AG04450 (cell line): ENCODE data around the gene VGLL1. TPM values are rescaled to one million over a fixed set of nuclear protein-coding genes. Genes with fewer than 3 reads are reported as not detected.

Source experiments
- CTCF ChIA-PET: fragments of 300-600, 350-600 bp; formaldehyde crosslinking; extraction: SDS; loops from one replicate; lab custom pipeline; 2022; ENCODE audit warnings: antibody characterized with exemption, inconsistent platforms; lab: Charles Lee
- POLR2A ChIA-PET: fragments of 350-600 bp; formaldehyde crosslinking; extraction: SDS; loops from one replicate; lab custom pipeline; 2021; ENCODE audit warnings: antibody characterized with exemption, inconsistent platforms; lab: Yijun Ruan, JAX
- DNase-seq: peaks from one replicate; pipeline ENCODE4 v3.0.0-alpha.2; 2011; ENCODE audit warnings: low read depth, low spot score
- H3K27ac ChIP-seq: one replicate; pipeline ENCODE4 v1.5.1; 2012; ENCODE audit warnings: low read depth, low read length, control low read depth
- H3K27me3 ChIP-seq: one replicate; pipeline ENCODE4 v1.6.0; 2012; ENCODE audit warnings: low read length; ENCODE audit not compliant: control insufficient read depth, insufficient read depth
- H3K4me3 ChIP-seq: 2 replicates; pipeline ENCODE4 v1.5.1; 2011; ENCODE audit warnings: mild to moderate bottlenecking, low read depth, low read length, control low read depth
- H3K9me3 ChIP-seq: 2 replicates; pipeline ENCODE4 v1.5.1; 2012; ENCODE audit warnings: low read length; ENCODE audit not compliant: control insufficient read depth, insufficient read depth
- CTCF ChIP-seq: IDR thresholded peaks from 2 replicates; pipeline ENCODE4 v1.5.1; 2011; ENCODE audit warnings: low read depth, low read length, control low read depth, inconsistent platforms
- polyA plus RNA-seq: library from polyadenylated mRNA; depleted of rRNA; stranded (reverse); fragments of >200 nt; gene quantifications from 2 replicates; pipeline ENCODE4 v1.2.3, GENCODE V29; 2011

VGLL1 gene
- polyA plus RNA-seq, 1 experiment, result not detected

- Histone ChIP-seq H3K4me3 (no peak overlapping the region), H3K27me3 (peaks cover 2% of the 10 kb centered on the region), H3K27ac (no peak overlapping the region), H3K9me3 (no peaks in the 10 kb centered on the region)
- CTCF ChIA-PET, result no interaction called here
- DNase-seq, result no peak
- POLR2A ChIA-PET, result no interaction called here
- TF ChIP-seq CTCF, result no peak
Measured at GRCh38 chrX:136495043-136495442, 37.0 kb upstream of the VGLL1 start.

DNA sequence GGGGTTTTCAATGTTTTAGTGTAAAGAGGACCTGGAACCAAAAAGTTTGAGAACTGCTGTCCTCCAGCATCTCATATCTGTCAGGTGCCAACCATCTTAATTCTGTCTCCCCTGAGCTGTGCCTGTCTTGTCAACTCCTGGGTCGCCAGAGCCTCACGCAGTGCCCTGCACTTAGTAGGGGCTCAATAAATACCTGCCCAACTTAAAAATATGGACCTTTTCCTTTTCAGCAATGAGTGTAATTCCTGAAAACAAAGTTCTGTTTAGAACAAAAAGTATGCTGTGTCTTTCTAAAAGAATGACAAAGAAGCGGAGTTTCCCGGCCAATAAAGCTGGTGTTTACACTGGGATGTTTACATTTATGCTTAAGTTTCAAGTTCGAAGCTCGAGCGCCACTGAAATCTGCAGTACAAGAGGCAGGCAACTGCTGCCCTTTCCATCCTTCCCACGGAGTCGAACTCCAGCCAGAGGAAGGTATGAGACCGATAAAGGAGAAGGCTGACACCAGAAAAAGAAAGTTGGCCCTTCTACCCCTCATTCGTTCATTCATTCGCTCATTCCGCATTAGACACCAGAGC, 35.7 kb upstream of the VGLL1 start:
- H3K4me3 ChIP-seq, result peak overlapping the region; percentile 59
- H3K27ac ChIP-seq, result peak overlapping the region; percentile 93
- POLR2A ChIA-PET, result interaction anchor here (0.7 to 1.0 kb wide), 2 partner anchors 46 to 468 kb away, joined by 3 read pairs; no protein-coding TSS in a partner anchor
- no peaks in the 10 kb centered on the region for H3K9me3 ChIP-seq
- peaks cover under 1% of the 10 kb centered on the region for H3K27me3 ChIP-seq
- CTCF ChIA-PET, result no interaction called here
- TF ChIP-seq CTCF, result no peak
- no peak for DNase-seq

DNA sequence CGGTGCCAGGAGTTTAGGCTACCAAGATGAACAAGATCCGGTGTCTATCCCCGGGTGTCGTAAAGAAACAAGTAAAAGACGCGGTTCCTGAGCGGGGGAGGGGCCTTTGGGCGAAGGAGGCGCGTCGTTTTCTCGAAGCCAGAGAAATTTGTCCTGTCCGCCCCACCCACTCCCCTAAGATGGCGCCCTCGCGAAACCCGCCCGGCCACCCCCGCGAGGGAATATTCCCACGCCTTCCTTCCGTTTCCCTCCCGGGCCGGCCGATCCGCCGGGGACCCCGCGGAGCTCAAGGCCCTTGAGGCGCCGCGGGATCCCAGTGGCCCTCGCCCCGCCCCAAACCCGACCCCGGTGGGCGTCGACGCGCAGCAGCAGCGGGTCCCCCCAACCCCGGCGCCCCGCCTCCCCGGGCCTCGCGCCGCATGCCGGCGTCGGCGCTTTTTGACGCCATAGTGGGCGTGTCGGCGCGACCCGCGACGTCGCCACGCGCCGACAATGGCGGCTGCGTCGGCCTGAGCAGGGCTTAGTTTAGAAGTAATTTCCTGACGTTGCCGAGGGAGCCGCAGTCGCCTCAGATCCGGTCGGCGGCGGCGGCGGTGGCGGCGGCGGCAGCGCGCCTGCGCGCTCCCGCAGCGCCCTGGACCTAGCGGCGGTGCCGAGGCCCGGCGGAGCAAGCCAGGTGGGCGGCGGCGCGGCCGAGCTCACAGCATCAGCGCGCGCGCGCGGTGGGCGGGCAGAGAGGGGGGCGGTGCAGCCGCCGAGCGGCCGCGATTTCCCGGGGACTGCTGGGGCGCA, 35.1 kb upstream of the VGLL1 start:
- Histone ChIP-seq H3K9me3 (no peaks in the 10 kb centered on the region), H3K27me3 (no peaks in the 10 kb centered on the region), H3K4me3 (peak overlapping the region; percentile 78), H3K27ac (peak overlapping the region; percentile 93)
- peak; percentile 45 for DNase-seq
- CTCF ChIA-PET, result interaction anchor here (0.7 kb wide), 1 partner anchor 92 kb away, joined by 3 read pairs; no protein-coding TSS in a partner anchor
- POLR2A ChIA-PET, result interaction anchor here (0.6 to 1.0 kb wide), 4 partner anchors 29 to 519 kb away, joined by 3 to 5 read pairs (median 3); no protein-coding TSS in a partner anchor
- TF ChIP-seq CTCF, result no peak

DNA sequence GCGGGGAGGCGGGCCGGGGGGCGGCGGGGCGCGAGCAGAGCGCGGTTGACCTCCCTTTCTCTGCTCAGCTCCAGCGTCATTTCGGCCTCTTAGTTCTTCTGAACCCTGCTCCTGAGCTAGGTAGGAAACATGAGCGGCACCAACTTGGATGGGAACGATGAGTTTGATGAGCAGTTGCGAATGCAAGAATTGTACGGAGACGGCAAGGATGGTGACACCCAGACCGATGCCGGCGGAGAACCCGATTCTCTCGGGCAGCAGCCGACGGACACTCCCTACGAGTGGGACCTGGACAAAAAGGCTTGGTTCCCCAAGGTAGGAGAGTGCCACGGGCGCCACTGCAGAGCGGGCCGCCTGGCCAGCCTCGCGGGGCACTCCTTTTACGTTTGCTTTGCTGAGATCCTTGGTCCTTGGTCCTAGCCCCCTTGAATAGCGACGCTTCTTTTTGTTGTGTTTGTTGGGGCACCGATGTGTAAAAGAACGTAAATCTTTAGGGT, 34.4 kb upstream of the VGLL1 start, which contains the start of gene HTATSF1:
Gene HTATSF1, plus strand, starts transcription at position 37 of the 497 bp plus-strand sequence. Its CDS starts 93 bp downstream, at position 130.
- no peak for DNase-seq
- Histone ChIP-seq H3K9me3 (no peaks in the 10 kb centered on the region), H3K27me3 (no peaks in the 10 kb centered on the region), H3K27ac (peak within 1 kb of the TSS; percentile 93), H3K4me3 (peak within 1 kb of the TSS; percentile 78)
- no peak for TF ChIP-seq CTCF
- ChIA-PET POLR2A (interaction anchor here (0.6 to 1.0 kb wide), 2 partner anchors 29 to 520 kb away, joined by 3 to 5 read pairs; no protein-coding TSS in a partner anchor), CTCF (interaction anchor here (0.7 to 1.0 kb wide), 2 partner anchors 93 to 469 kb away, joined by 3 read pairs; no protein-coding TSS in a partner anchor)

DNA sequence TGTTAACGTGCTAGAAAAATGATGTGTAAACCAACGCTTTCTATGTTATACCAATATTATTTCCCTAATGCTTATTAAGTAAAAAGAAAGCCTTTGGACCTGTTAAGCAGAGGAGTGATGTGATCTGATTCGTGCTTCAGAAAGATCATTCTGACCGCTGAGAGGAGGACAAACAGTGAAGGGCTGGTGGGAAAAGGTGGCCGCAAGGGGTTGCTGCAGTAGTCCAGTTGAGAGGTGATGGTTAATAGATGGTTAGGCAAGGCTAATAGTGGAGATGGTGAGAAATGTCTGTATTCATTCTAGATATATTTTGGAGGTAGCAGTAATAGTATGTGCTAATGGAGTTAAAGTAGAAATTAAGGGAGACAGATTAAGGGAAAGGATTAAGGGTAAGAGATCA, 12.9 kb upstream of the VGLL1 start:
- ChIA-PET CTCF (no interaction called here), POLR2A (no interaction called here)
- no peak for DNase-seq
- no peak overlapping the region for H3K4me3 ChIP-seq
- no peak for TF ChIP-seq CTCF
- no peak overlapping the region for H3K27ac ChIP-seq
- no peaks in the 10 kb centered on the region for H3K9me3 ChIP-seq
- H3K27me3 ChIP-seq, result no peaks in the 10 kb centered on the region
